HCT116 (cell line): ENCODE data around the gene TTC27. TPM values are rescaled to one million over a fixed set of nuclear protein-coding genes. Genes with fewer than 3 reads are reported as not detected.

Experiments
- ATAC-seq: fragments of 200-7000 bp; cut with Tn5 transposase; 2 replicates; pipeline ENCODE4 v1.9.1; 2020; ENCODE audit warnings: mild to moderate bottlenecking, moderate library complexity
- BruUV-seq: library from RNA; stranded (reverse); fragments of 400-500 nt; replicated peaks from 2 replicates; lab custom pipeline; 2021; lab: Mats Ljungman, UMichigan
- CTCF ChIA-PET: fragments of 300-600 bp; sonication (Branson Sonifier 250); formaldehyde crosslinking; loops from one replicate; lab custom pipeline; 2021; ENCODE audit warnings: antibody characterized with exemption; lab: Charles Lee
- POLR2A ChIA-PET: fragments of 300-600, 350-600 bp; sonication (Branson Sonifier 250); formaldehyde crosslinking; loops from one replicate; lab custom pipeline; 2021; ENCODE audit warnings: antibody characterized with exemption; lab: Charles Lee
- RAD21 ChIA-PET, 2 experiments: fragments of 300-600 bp; sonication (Branson Sonifier 250); formaldehyde crosslinking; loops; one replicate each; lab custom pipeline; 2023; ENCODE audit warnings: low total read pairs in 2 of 2; ENCODE audit not compliant: uncharacterized antibody in 2 of 2, unreplicated experiment in 2 of 2, low non-redundant PET in 1 of 2; lab: Charles Lee
- DNase-seq: peaks from one replicate; pipeline ENCODE4 v3.0.0-alpha.2; 2010; ENCODE audit warnings: low read depth, low spot score
- H2AFZ ChIP-seq: fragments of 200-600 bp; shearing (Covaris generic), sonication (generic); 2 replicates; pipeline ENCODE4 v1.6.1; 2017; ENCODE audit warnings: low read depth, mixed run types, mixed read lengths, antibody characterized with exemption, low read length; ENCODE audit not compliant: poor library complexity, severe bottlenecking
- H3K27ac ChIP-seq: 2 replicates; pipeline ENCODE4 v1.5.1; 2012; ENCODE audit warnings: low read depth, low read length
- H3K27me3 ChIP-seq: fragments of 200-600 bp; sonication (generic); 2 replicates; pipeline ENCODE4 v1.6.1; 2016; ENCODE audit warnings: mixed run types, low read length, mixed read lengths; ENCODE audit not compliant: insufficient read depth
- H3K36me3 ChIP-seq, 2 experiments: fragments of 200-500 bp in 1 of 2; fragments of 200-600 bp in 1 of 2; sonication (Bioruptor generic) in 1 of 2; sonication (generic) in 1 of 2; 2 replicates each; pipeline versions ENCODE4 v1.5.1 to v1.6.1; 2014 to 2016; ENCODE audit warnings: low read length in 2 of 2, inconsistent platforms in 1 of 2, mixed read lengths in 1 of 2, mixed run types in 1 of 2; ENCODE audit not compliant: insufficient read depth in 2 of 2, control insufficient read depth in 1 of 2
- H3K4me1 ChIP-seq, 2 experiments: fragments of 200-600 bp in 1 of 2; sonication (generic) in 1 of 2; 2 replicates each; pipeline versions ENCODE4 v1.5.1 to v1.6.1; 2012 to 2017; ENCODE audit warnings: low read length in 2 of 2, inconsistent platforms in 1 of 2, mild to moderate bottlenecking in 1 of 2, mixed read lengths in 1 of 2, mixed run types in 1 of 2, moderate library complexity in 1 of 2; ENCODE audit not compliant: insufficient read depth in 2 of 2, control insufficient read depth in 1 of 2
- H3K4me2 ChIP-seq: fragments of 200-600 bp; sonication (generic); 2 replicates; pipeline ENCODE4 v1.6.1; 2017; ENCODE audit warnings: mixed run types, low read length, mixed read lengths
- H3K4me3 ChIP-seq, 2 experiments: fragments of 200-600 bp in 1 of 2; sonication (generic) in 1 of 2; replicated peaks in 1 of 2; 2 replicates each; pipeline ENCODE4 v1.5.1; 2011 to 2016; ENCODE audit warnings: low read length in 2 of 2, control low read depth in 1 of 2, low read depth in 1 of 2, mild to moderate bottlenecking in 1 of 2, mixed read lengths in 1 of 2, mixed run types in 1 of 2
- H3K79me2 ChIP-seq: fragments of 200-600 bp; sonication (generic); 2 replicates; pipeline ENCODE4 v1.6.1; 2017; ENCODE audit warnings: mild to moderate bottlenecking, mixed run types, low read length, moderate library complexity, mixed read lengths; ENCODE audit not compliant: insufficient read depth
- H3K9ac ChIP-seq: fragments of 200-600 bp; sonication (generic); 2 replicates; pipeline ENCODE4 v1.6.1; 2016; ENCODE audit warnings: low read length, mixed read lengths
- H3K9me2 ChIP-seq: fragments of 200-600 bp; sonication (generic), shearing (Covaris generic); 2 replicates; pipeline ENCODE4 v1.6.1; 2017; ENCODE audit warnings: mixed run types, mild to moderate bottlenecking, moderate library complexity; ENCODE audit not compliant: insufficient read depth
- H3K9me3 ChIP-seq, 2 experiments: fragments of 200-500 bp in 1 of 2; fragments of 200-600 bp in 1 of 2; sonication (Bioruptor generic) in 1 of 2; sonication (generic) in 1 of 2; 2 replicates each; pipeline ENCODE4 v1.6.1; 2014 to 2017; ENCODE audit warnings: low read length in 2 of 2, mixed read lengths in 2 of 2, inconsistent platforms in 1 of 2, low read depth in 1 of 2, mild to moderate bottlenecking in 1 of 2, mixed run types in 1 of 2, moderate library complexity in 1 of 2; ENCODE audit not compliant: control insufficient read depth in 1 of 2, insufficient read depth in 1 of 2
- H4K20me1 ChIP-seq: fragments of 200-600 bp; sonication (generic), shearing (Covaris generic); 2 replicates; pipeline ENCODE4 v1.6.1; 2017; ENCODE audit warnings: mixed run types, mild to moderate bottlenecking, moderate library complexity; ENCODE audit not compliant: insufficient read depth
- ATF3 ChIP-seq: IDR thresholded peaks from 2 replicates; pipeline ENCODE4 v1.6.1; 2012
- CBX3 ChIP-seq: IDR thresholded peaks from 2 replicates; pipeline ENCODE4 v1.6.1; 2012; ENCODE audit warnings: low read depth
- EGR1 ChIP-seq: IDR thresholded peaks from 2 replicates; pipeline ENCODE4 v1.6.1; 2012; ENCODE audit warnings: low read depth
- ELF1 ChIP-seq: IDR thresholded peaks from 2 replicates; pipeline ENCODE4 v1.6.1; 2012; ENCODE audit warnings: low read depth, borderline replicate concordance
- EZH2 ChIP-seq: fragments of 200-600 bp; sonication (generic); IDR thresholded peaks from 2 replicates; pipeline ENCODE4 v1.6.1; 2017; ENCODE audit warnings: antibody characterized with exemption, mixed run types
- EZH2phosphoT487 ChIP-seq: fragments of 200-600 bp; IDR thresholded peaks from 2 replicates; pipeline ENCODE4 v1.6.1; 2018; ENCODE audit warnings: antibody characterized with exemption, borderline replicate concordance
- FOSL1 ChIP-seq: IDR thresholded peaks from 2 replicates; pipeline ENCODE4 v1.6.1; 2012; ENCODE audit warnings: low read depth
- JUND ChIP-seq: IDR thresholded peaks from 2 replicates; pipeline ENCODE4 v1.6.1; 2012
- POLR2A ChIP-seq: IDR thresholded peaks from 2 replicates; pipeline ENCODE4 v1.7.0; 2011; ENCODE audit warnings: borderline replicate concordance; ENCODE audit not compliant: insufficient read depth, insufficient read length; ENCODE audit errors: extremely low read depth
- RAD21 ChIP-seq: IDR thresholded peaks from 2 replicates; pipeline ENCODE4 v1.6.1; 2012; ENCODE audit warnings: low read depth, mild to moderate bottlenecking
- REST ChIP-seq: IDR thresholded peaks from 2 replicates; pipeline ENCODE4 v1.6.1; 2012; ENCODE audit warnings: low read depth
- SP1 ChIP-seq: IDR thresholded peaks from 2 replicates; pipeline ENCODE4 v1.6.1; 2012; ENCODE audit warnings: low read depth
- SRF ChIP-seq: IDR thresholded peaks from 2 replicates; pipeline ENCODE4 v1.6.1; 2012; ENCODE audit warnings: low read depth
- TCF7L2 ChIP-seq: IDR thresholded peaks from 2 replicates; pipeline ENCODE4 v1.7.0; 2011; ENCODE audit warnings: borderline replicate concordance, inconsistent platforms; ENCODE audit not compliant: insufficient read depth, insufficient read length; ENCODE audit errors: extremely low read depth
- YY1 ChIP-seq: IDR thresholded peaks from 2 replicates; pipeline ENCODE4 v1.6.1; 2011; ENCODE audit warnings: low read length, low read depth, moderate library complexity, mild to moderate bottlenecking; ENCODE audit not compliant: insufficient replicate concordance; ENCODE audit errors: extremely low read depth
- ZBTB33 ChIP-seq: IDR thresholded peaks from 2 replicates; pipeline ENCODE4 v1.6.1; 2011; ENCODE audit warnings: mild to moderate bottlenecking, low read length, moderate library complexity; ENCODE audit not compliant: insufficient replicate concordance; ENCODE audit errors: extremely low read depth
- ZNF274 ChIP-seq: fragments of 200-500 bp; sonication (Bioruptor generic); IDR thresholded peaks from 2 replicates; pipeline ENCODE4 v1.6.1; 2014; ENCODE audit warnings: mild to moderate bottlenecking, low read depth, low read length, inconsistent platforms
- intact Hi-C: fragments of 100-400 bp; cut with micrococcal nuclease; formaldehyde crosslinking; loops from 2 replicates; pipeline ENCODE4 v1.10.0; 2022
- total RNA-seq: library from RNA; stranded (reverse); gene quantifications from one replicate; pipeline ENCODE4 v1.2.1, GENCODE V29; 2021; ENCODE audit not compliant: unreplicated experiment
- TF ChIP-seq, protein P1 (sequence below), 3 experiments: fragments of 200-600 bp in 1 of 3; sonication (generic) in 1 of 3; IDR thresholded peaks in 2 of 3; conservative IDR thresholded peaks in 1 of 3; 2 replicates each; pipeline ENCODE4 v1.5.1; 2012 to 2017; ENCODE audit warnings: low read depth in 2 of 3, low read length in 2 of 3, antibody characterized with exemption in 1 of 3, borderline replicate concordance in 1 of 3, control low read depth in 1 of 3, mild to moderate bottlenecking in 1 of 3, mixed read lengths in 1 of 3, mixed run types in 1 of 3, moderate library complexity in 1 of 3; ENCODE audit not compliant: insufficient read depth in 1 of 3
- TF ChIP-seq, protein P2 (sequence below): IDR thresholded peaks from 2 replicates; pipeline ENCODE4 v1.6.1; 2012

TTC27 gene
- total RNA-seq, 1 experiment from 2014 or later, result 24.4 TPM

- no peak for TF ChIP-seq SRF
These were observed 183.2 kb downstream of the TTC27 start (continued) for GRCh38 chr2:32810909-32811495.

DNA sequence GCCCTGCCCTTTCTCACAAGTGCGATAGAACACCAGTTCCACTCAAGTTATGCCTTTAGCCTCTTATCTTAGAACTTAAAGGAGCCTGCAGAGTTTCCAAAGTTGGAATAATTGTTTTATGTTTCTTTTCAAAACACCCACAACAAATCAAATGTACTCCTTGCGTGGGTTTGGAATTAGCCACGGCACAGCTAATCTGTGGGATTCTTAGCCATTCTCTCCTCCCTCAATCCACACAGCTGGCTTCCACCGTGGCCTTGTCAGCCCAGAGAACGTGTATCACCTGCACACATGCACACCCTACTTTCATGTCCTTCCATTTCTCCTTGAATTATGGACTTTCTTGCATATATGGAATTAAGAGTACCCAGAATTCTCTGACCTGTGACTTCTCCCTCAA, 183.8 kb downstream of the TTC27 start:
- H3K9me3 ChIP-seq, result no peaks in the 10 kb centered on the region
- ChIA-PET CTCF (no interaction called here), RAD21 (no interaction called here), POLR2A (no interaction called here)
- no peaks in the 10 kb centered on the region for H3K4me1 ChIP-seq
- no peaks in the 10 kb centered on the region for H3K36me3 ChIP-seq
- ATAC-seq, result no peak
- no peak overlapping the region for H2AFZ ChIP-seq
- H3K4me3 ChIP-seq, result no peak overlapping the region
- H3K9me2 ChIP-seq, result no peaks in the 10 kb centered on the region
- H4K20me1 ChIP-seq, result no peaks in the 10 kb centered on the region
- no peaks in the 10 kb centered on the region for H3K27me3 ChIP-seq
- no peak overlapping the region for H3K9ac ChIP-seq
- no peak overlapping the region for H3K27ac ChIP-seq
- H3K79me2 ChIP-seq, result no peaks in the 10 kb centered on the region
- no TSS peak for BruUV-seq
- DNase-seq, result no peak
- no peak overlapping the region for H3K4me2 ChIP-seq
- intact Hi-C loops, result no loop called here
- TF ChIP-seq EZH2phosphoT487 (no peak), TCF7L2 (no peak), FOSL1 (no peak), EGR1 (no peak), RAD21 (no peak), ELF1 (no peak), YY1 (no peak), SP1 (no peak), ATF3 (no peak), JUND (no peak), EZH2 (no peak), ZBTB33 (no peak), CBX3 (no peak), ZNF274 (no peak), REST (no peak), POLR2A (no peak)
- TF ChIP-seq, protein P1, sequence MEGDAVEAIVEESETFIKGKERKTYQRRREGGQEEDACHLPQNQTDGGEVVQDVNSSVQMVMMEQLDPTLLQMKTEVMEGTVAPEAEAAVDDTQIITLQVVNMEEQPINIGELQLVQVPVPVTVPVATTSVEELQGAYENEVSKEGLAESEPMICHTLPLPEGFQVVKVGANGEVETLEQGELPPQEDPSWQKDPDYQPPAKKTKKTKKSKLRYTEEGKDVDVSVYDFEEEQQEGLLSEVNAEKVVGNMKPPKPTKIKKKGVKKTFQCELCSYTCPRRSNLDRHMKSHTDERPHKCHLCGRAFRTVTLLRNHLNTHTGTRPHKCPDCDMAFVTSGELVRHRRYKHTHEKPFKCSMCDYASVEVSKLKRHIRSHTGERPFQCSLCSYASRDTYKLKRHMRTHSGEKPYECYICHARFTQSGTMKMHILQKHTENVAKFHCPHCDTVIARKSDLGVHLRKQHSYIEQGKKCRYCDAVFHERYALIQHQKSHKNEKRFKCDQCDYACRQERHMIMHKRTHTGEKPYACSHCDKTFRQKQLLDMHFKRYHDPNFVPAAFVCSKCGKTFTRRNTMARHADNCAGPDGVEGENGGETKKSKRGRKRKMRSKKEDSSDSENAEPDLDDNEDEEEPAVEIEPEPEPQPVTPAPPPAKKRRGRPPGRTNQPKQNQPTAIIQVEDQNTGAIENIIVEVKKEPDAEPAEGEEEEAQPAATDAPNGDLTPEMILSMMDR (IDR thresholded peaks at IDR 0.05 in 2 of 3, conservative IDR thresholded peaks at IDR 0.05 in 1 of 3; ENCODE audit: borderline replicate concordance in 1 of 3, insufficient read depth in 1 of 3, low read depth in 2 of 3, low read length in 2 of 3), result no peak
- TF ChIP-seq, protein P2, sequence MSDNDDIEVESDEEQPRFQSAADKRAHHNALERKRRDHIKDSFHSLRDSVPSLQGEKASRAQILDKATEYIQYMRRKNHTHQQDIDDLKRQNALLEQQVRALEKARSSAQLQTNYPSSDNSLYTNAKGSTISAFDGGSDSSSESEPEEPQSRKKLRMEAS, result no peak
